HG03432 (cell line): Measurements from ENCODE around the gene COX20.

ENCODE experiments used
- ATAC-seq: cut with Tn5 transposase; IDR thresholded peaks from one replicate; pipeline ENCODE4 v1.9.1; 2021; ENCODE audit warnings: mild to moderate bottlenecking, moderate library complexity; ENCODE audit not compliant: unreplicated experiment

The COX20 gene

GRCh38 chr1:244869950-244870349 is 34.5 kb downstream of the COX20 start:
- no peak for ATAC-seq

- ATAC-seq = no peak
Measured at GRCh38 chr1:244874974-244875579, 39.6 kb downstream of the COX20 start.

- no peak for ATAC-seq
Measured at GRCh38 chr1:244876228-244876910, 40.9 kb downstream of the COX20 start.

GRCh38 chr1:244878681-244879080 is 43.2 kb downstream of the COX20 start:
- ATAC-seq = no peak

- ATAC-seq = no peak
Measured at GRCh38 chr1:244881552-244882280, 46.3 kb downstream of the COX20 start.

- ATAC-seq = no peak
Measured at GRCh38 chr1:244887281-244887680, 51.8 kb downstream of the COX20 start.

- no peak for ATAC-seq
Measured at GRCh38 chr1:244893836-244894235, 58.4 kb downstream of the COX20 start.
